MM.1S (cell line): ENCODE data around the gene IL1RAPL2.

Experiments
- EZH2 ChIP-seq: fragments of 300-600 bp; sonication (generic); optimal IDR thresholded peaks from 2 replicates; pipeline ENCODE3; 2017; ENCODE audit warnings: low read depth, mild to moderate bottlenecking, antibody characterized with exemption, low read length, mixed read lengths
- EZH2phosphoT487 ChIP-seq: fragments of 300-600 bp; sonication (generic); IDR thresholded peaks from 2 replicates; pipeline ENCODE4 v1.6.1; 2018; ENCODE audit warnings: antibody characterized with exemption, low read length
- TF ChIP-seq, protein P1 (sequence below): fragments of 300-600 bp; sonication (generic); IDR thresholded peaks from 2 replicates; pipeline ENCODE4 v1.5.1; 2016; ENCODE audit warnings: antibody characterized with exemption, low read length, mixed read lengths

DNA sequence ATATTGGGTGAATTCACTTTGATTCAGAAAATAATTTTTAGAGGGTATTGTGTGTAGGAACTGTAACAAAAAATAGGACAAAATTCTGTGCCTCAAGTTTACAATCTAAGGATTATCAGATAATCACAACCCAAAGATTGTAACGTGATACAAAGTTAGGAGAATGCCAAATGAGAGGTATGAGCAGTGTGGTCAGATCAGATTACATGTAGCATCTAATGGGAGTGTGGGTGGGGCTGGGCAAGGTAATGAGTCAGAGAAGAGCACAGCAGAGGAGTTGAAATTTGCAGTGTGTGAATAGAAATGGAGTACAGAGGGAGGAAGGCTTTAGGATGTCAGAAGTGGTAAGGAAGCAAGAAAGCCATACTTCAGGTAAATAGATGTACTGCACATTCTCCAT lies 757.9 kb downstream of the IL1RAPL2 start:
- TF ChIP-seq, protein P1, sequence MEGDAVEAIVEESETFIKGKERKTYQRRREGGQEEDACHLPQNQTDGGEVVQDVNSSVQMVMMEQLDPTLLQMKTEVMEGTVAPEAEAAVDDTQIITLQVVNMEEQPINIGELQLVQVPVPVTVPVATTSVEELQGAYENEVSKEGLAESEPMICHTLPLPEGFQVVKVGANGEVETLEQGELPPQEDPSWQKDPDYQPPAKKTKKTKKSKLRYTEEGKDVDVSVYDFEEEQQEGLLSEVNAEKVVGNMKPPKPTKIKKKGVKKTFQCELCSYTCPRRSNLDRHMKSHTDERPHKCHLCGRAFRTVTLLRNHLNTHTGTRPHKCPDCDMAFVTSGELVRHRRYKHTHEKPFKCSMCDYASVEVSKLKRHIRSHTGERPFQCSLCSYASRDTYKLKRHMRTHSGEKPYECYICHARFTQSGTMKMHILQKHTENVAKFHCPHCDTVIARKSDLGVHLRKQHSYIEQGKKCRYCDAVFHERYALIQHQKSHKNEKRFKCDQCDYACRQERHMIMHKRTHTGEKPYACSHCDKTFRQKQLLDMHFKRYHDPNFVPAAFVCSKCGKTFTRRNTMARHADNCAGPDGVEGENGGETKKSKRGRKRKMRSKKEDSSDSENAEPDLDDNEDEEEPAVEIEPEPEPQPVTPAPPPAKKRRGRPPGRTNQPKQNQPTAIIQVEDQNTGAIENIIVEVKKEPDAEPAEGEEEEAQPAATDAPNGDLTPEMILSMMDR = no peak
- no peak for TF ChIP-seq EZH2
- no peak for TF ChIP-seq EZH2phosphoT487
